H1 (cell line): Measurements from ENCODE around the gene DNAJB12. TPM values are rescaled to one million over a fixed set of nuclear protein-coding genes. Genes with fewer than 3 reads are reported as not detected.

Experiments
- CTCF ChIA-PET: fragments of 300-600 bp; sonication (Branson Sonifier 250); formaldehyde crosslinking; loops from one replicate; lab custom pipeline; 2021; ENCODE audit not compliant: partially characterized antibody; lab: Charles Lee
- POLR2A ChIA-PET: fragments of 300-600 bp; sonication (Branson Sonifier 250); formaldehyde crosslinking; loops from one replicate; lab custom pipeline; 2021; ENCODE audit warnings: inconsistent platforms; ENCODE audit not compliant: partially characterized antibody; lab: Charles Lee
- DNase-seq, 2 experiments: peaks; one replicate each; pipeline versions ENCODE4 v3.0.0 to v3.0.0-alpha.2; 2010 to 2022; ENCODE audit warnings: low spot score in 2 of 2, low read depth in 1 of 2, mixed read lengths in 1 of 2
- FAIRE-seq: peaks from 2 replicates; lab custom pipeline; 2011; peaks lifted over from hg19 to GRCh38; lab: Jason Lieb, UNC
- H2AFZ ChIP-seq: 2 replicates; pipeline ENCODE4 v1.8.1; 2012; ENCODE audit warnings: low read length, inconsistent platforms
- H2AK5ac ChIP-seq: 2 replicates; pipeline ENCODE4 v1.6.1; 2013; ENCODE audit warnings: low read depth, low read length
- H2BK120ac ChIP-seq: replicated peaks from 2 replicates; pipeline ENCODE3; 2013; ENCODE audit warnings: low read depth, low read length, inconsistent platforms
- H2BK12ac ChIP-seq: 2 replicates; pipeline ENCODE4 v1.6.1; 2013; ENCODE audit warnings: low read depth, low read length
- H2BK15ac ChIP-seq: 2 replicates; pipeline ENCODE4 v1.6.1; 2013; ENCODE audit warnings: low read length
- H2BK20ac ChIP-seq: 2 replicates; pipeline ENCODE4 v1.6.1; 2013; ENCODE audit warnings: low read length
- H2BK5ac ChIP-seq: 2 replicates; pipeline ENCODE4 v1.6.1; 2013; ENCODE audit warnings: low read depth, low read length
- H3K14ac ChIP-seq: 2 replicates; pipeline ENCODE4 v1.6.1; 2013; ENCODE audit warnings: inconsistent platforms; ENCODE audit not compliant: insufficient read length
- H3K18ac ChIP-seq: 2 replicates; pipeline ENCODE4 v1.6.1; 2013; ENCODE audit warnings: low read length; ENCODE audit errors: extremely low read depth
- H3K23ac ChIP-seq: 2 replicates; pipeline ENCODE4 v1.6.1; 2013; ENCODE audit warnings: inconsistent platforms; ENCODE audit not compliant: insufficient read length
- H3K23me2 ChIP-seq: 2 replicates; pipeline ENCODE4 v1.6.1; 2013; ENCODE audit warnings: low read depth, low read length
- H3K27ac ChIP-seq: 2 replicates; pipeline ENCODE4 v1.6.1; 2011; ENCODE audit warnings: low read depth, low read length, inconsistent platforms
- H3K27me3 ChIP-seq, 4 experiments: replicated peaks in 1 of 4; 1 replicate in 1 of 4; 2 replicates in 3 of 4; pipeline versions ENCODE4 v1.6.1 to v1.8.1; 2011 to 2013; ENCODE audit warnings: low read length in 3 of 4, mild to moderate bottlenecking in 3 of 4, inconsistent platforms in 2 of 4, mixed read lengths in 2 of 4, moderate library complexity in 1 of 4; ENCODE audit not compliant: control insufficient read depth in 3 of 4, insufficient read depth in 3 of 4; ENCODE audit errors: extremely low read depth in 1 of 4
- H3K36me3 ChIP-seq, 4 experiments: 2 replicates each; pipeline versions ENCODE4 v1.6.1 to v1.8.1; 2011 to 2013; ENCODE audit warnings: mild to moderate bottlenecking in 4 of 4, low read length in 3 of 4, moderate library complexity in 2 of 4, control low read depth in 1 of 4, inconsistent platforms in 1 of 4; ENCODE audit not compliant: insufficient read depth in 4 of 4, control insufficient read depth in 2 of 4
- H3K4ac ChIP-seq: replicated peaks from 2 replicates; pipeline ENCODE3; 2013; ENCODE audit warnings: low read length, low read depth, mixed read lengths, inconsistent platforms; ENCODE audit not compliant: insufficient read length
- H3K4me1 ChIP-seq, 4 experiments: replicated peaks in 1 of 4; 1 replicate in 1 of 4; 2 replicates in 3 of 4; pipeline versions ENCODE4 v1.6.1 to v1.8.1; 2011 to 2013; ENCODE audit warnings: low read length in 3 of 4, inconsistent platforms in 2 of 4, mixed read lengths in 1 of 4; ENCODE audit not compliant: insufficient read depth in 4 of 4, control insufficient read depth in 3 of 4
- H3K4me2 ChIP-seq, 2 experiments: 2 replicates each; pipeline versions ENCODE4 v1.6.1 to v1.8.1; 2011 to 2013; ENCODE audit warnings: low read depth in 2 of 2, low read length in 2 of 2, control low read depth in 1 of 2, inconsistent platforms in 1 of 2, mild to moderate bottlenecking in 1 of 2; ENCODE audit not compliant: insufficient read depth in 1 of 2
- H3K4me3 ChIP-seq, 4 experiments: fragments of 200-600, 300-600 bp in 1 of 4; sonication (generic), shearing (Covaris generic), sonication (Bioruptor Twin) in 1 of 4; 2 replicates each; pipeline versions ENCODE4 v1.5.1 to v1.8.1; 2011 to 2016; ENCODE audit warnings: low read length in 4 of 4, low read depth in 3 of 4, control low read depth in 2 of 4, inconsistent platforms in 2 of 4, mild to moderate bottlenecking in 2 of 4, mixed read lengths in 1 of 4, moderate library complexity in 1 of 4; ENCODE audit not compliant: insufficient read depth in 2 of 4; ENCODE audit errors: extremely low read depth in 1 of 4
- H3K56ac ChIP-seq: replicated peaks from 2 replicates; pipeline ENCODE3; 2013; ENCODE audit warnings: low read depth, mild to moderate bottlenecking, mixed read lengths, low read length, inconsistent platforms; ENCODE audit not compliant: insufficient read length
- H3K79me1 ChIP-seq: 2 replicates; pipeline ENCODE4 v1.6.1; 2013; ENCODE audit warnings: low read depth, low read length, control low read depth
- H3K79me2 ChIP-seq, 2 experiments: 2 replicates each; pipeline versions ENCODE4 v1.6.1 to v1.8.1; 2012 to 2013; ENCODE audit warnings: low read length in 2 of 2, mild to moderate bottlenecking in 2 of 2, inconsistent platforms in 1 of 2; ENCODE audit not compliant: insufficient read depth in 2 of 2, control insufficient read depth in 1 of 2
- H3K9ac ChIP-seq, 4 experiments: replicated peaks in 1 of 4; 1 replicate in 1 of 4; 2 replicates in 3 of 4; pipeline versions ENCODE4 v1.6.1 to v1.8.1; 2011 to 2013; ENCODE audit warnings: low read depth in 3 of 4, low read length in 3 of 4, control low read depth in 2 of 4, mild to moderate bottlenecking in 2 of 4, moderate library complexity in 2 of 4, inconsistent platforms in 1 of 4; ENCODE audit errors: extremely low read depth in 1 of 4
- H3K9me3 ChIP-seq, 2 experiments: 2 replicates each; pipeline versions ENCODE4 v1.6.1 to v1.8.1; 2012 to 2013; ENCODE audit warnings: mild to moderate bottlenecking in 2 of 2, moderate library complexity in 2 of 2, control low read depth in 1 of 2, inconsistent platforms in 1 of 2, low read depth in 1 of 2, low read length in 1 of 2, mixed read lengths in 1 of 2; ENCODE audit not compliant: insufficient read depth in 2 of 2
- H4K20me1 ChIP-seq, 2 experiments: replicated peaks in 1 of 2; 2 replicates each; pipeline versions ENCODE3 to v1.8.1; 2011 to 2013; ENCODE audit warnings: inconsistent platforms in 2 of 2, low read length in 2 of 2, mild to moderate bottlenecking in 1 of 2; ENCODE audit not compliant: insufficient read depth in 2 of 2, control insufficient read depth in 1 of 2
- H4K5ac ChIP-seq: 2 replicates; pipeline ENCODE4 v1.6.1; 2013; ENCODE audit warnings: low read length, low read depth, mixed read lengths, inconsistent platforms; ENCODE audit not compliant: insufficient read length
- H4K8ac ChIP-seq: 2 replicates; pipeline ENCODE4 v1.8.0; 2013; ENCODE audit warnings: mild to moderate bottlenecking, moderate library complexity, low read length, inconsistent platforms; ENCODE audit not compliant: insufficient read depth; ENCODE audit errors: extremely low read depth
- H4K91ac ChIP-seq: replicated peaks from 2 replicates; pipeline ENCODE3; 2013; ENCODE audit warnings: low read length, mixed read lengths, inconsistent platforms; ENCODE audit not compliant: insufficient read length
- ASH2L ChIP-seq: fragments of 200-600, 300-600 bp; sonication (generic); IDR thresholded peaks from one replicate; pipeline ENCODE4 v1.7.1; 2017; ENCODE audit warnings: low read length
- BCL11A ChIP-seq, 2 experiments: IDR thresholded peaks; one replicate each; pipeline ENCODE4 v1.6.1; 2011; ENCODE audit warnings: low read depth in 2 of 2, low read length in 2 of 2, mild to moderate bottlenecking in 2 of 2
- BRCA1 ChIP-seq: IDR thresholded peaks from 2 replicates; pipeline ENCODE4 v1.6.1; 2012; ENCODE audit warnings: low read depth, low read length, improper control_type of control experiment
- CHD2 ChIP-seq: IDR thresholded peaks from 2 replicates; pipeline ENCODE4 v1.6.1; 2012; ENCODE audit warnings: low read length, improper control_type of control experiment
- EGR1 ChIP-seq: IDR thresholded peaks from 2 replicates; pipeline ENCODE4 v1.6.1; 2011; ENCODE audit warnings: low read depth, low read length, borderline replicate concordance
- EP300 ChIP-seq, 2 experiments: IDR thresholded peaks; 1 replicate in 1 of 2; 2 replicates in 1 of 2; pipeline ENCODE4 v1.6.1; 2011 to 2012; ENCODE audit warnings: low read depth in 2 of 2, low read length in 2 of 2, mild to moderate bottlenecking in 2 of 2, borderline replicate concordance in 1 of 2, inconsistent platforms in 1 of 2, moderate library complexity in 1 of 2
- GABPA ChIP-seq: IDR thresholded peaks from 2 replicates; pipeline ENCODE4 v1.6.1; 2011; ENCODE audit warnings: mild to moderate bottlenecking, low read length, moderate library complexity, borderline replicate concordance; ENCODE audit not compliant: insufficient read depth
- HDAC2 ChIP-seq, 2 experiments: fragments of 300-600 bp in 1 of 2; sonication (generic) in 1 of 2; IDR thresholded peaks; 2 replicates each; pipeline ENCODE4 v1.6.1; 2011 to 2012; ENCODE audit warnings: low read depth in 2 of 2, low read length in 2 of 2, mild to moderate bottlenecking in 2 of 2, moderate library complexity in 2 of 2, borderline replicate concordance in 1 of 2, inconsistent platforms in 1 of 2
- MAX ChIP-seq: IDR thresholded peaks from 2 replicates; pipeline ENCODE4 v1.6.1; 2012; ENCODE audit warnings: inconsistent platforms
- NRF1 ChIP-seq: IDR thresholded peaks from 2 replicates; pipeline ENCODE4 v1.6.1; 2011; ENCODE audit warnings: mild to moderate bottlenecking, low read depth, low read length, improper control_type of control experiment
- PHF8 ChIP-seq: fragments of 200-600 bp; sonication (generic); conservative IDR thresholded peaks from 2 replicates; pipeline ENCODE4 v1.7.1; 2012; ENCODE audit warnings: low read depth, mild to moderate bottlenecking, inconsistent platforms, low read length, moderate library complexity
- POLR2AphosphoS5 ChIP-seq: IDR thresholded peaks from 2 replicates; pipeline ENCODE4 v1.6.1; 2011; ENCODE audit warnings: low read depth, low read length
- SIRT6 ChIP-seq: IDR thresholded peaks from one replicate; pipeline ENCODE4 v1.7.1; 2012; ENCODE audit warnings: low read length, inconsistent platforms
- SP1 ChIP-seq: IDR thresholded peaks from 2 replicates; pipeline ENCODE4 v1.6.1; 2011; ENCODE audit warnings: low read depth, low read length
- TEAD4 ChIP-seq: IDR thresholded peaks from 2 replicates; pipeline ENCODE4 v1.6.1; 2012; ENCODE audit warnings: low read depth, low read length, inconsistent platforms, mixed read lengths
- WGBS, 2 experiments: shearing (Covaris generic) in 1 of 2; methylation state at CpG; one replicate each; pipeline versions ENCODE4 v1.1.6 to v1.1.7; 2013 to 2015; ENCODE audit warnings: low lambda C conversion rate in 2 of 2, mixed read lengths in 2 of 2, inconsistent platforms in 1 of 2, low coverage in 1 of 2, missing lambda C conversion rate in 1 of 2; ENCODE audit not compliant: insufficient replicate concordance in 2 of 2, insufficient coverage in 1 of 2, insufficient read length in 1 of 2; ENCODE audit errors: extremely low coverage in 1 of 2, missing lambda C conversion rate in 1 of 2; 5-methylcytosine and 5-hydroxymethylcytosine counted together
- polyA plus RNA-seq, 7 experiments: library from polyadenylated mRNA; depleted of rRNA in 3 of 7; stranded (reverse) in 5 of 7; unstranded in 2 of 7; fragments of >200 nt in 5 of 7; fragments of 200-250 nt in 2 of 7; gene quantifications; 1 replicate in 5 of 7; 2 replicates in 1 of 7; 4 replicates in 1 of 7; pipeline versions ENCODE4 v1.2.1 to v1.2.3, GENCODE V29; 2011 to 2013; ENCODE audit warnings: missing spikeins in 2 of 7, mixed read lengths in 2 of 7
- total RNA-seq: library from RNA; stranded (reverse); fragmentation: NEBNext Ultra II Directional; extraction: Animal tissue kit (Norgen Biotek cat#: 25700); gene quantifications from 2 replicates; pipeline ENCODE4 v1.2.1, GENCODE V29; 2021

Gene DNAJB12
- total and polyA plus RNA-seq, 2 of the 8 experiments (the other 6 are each of a cell fraction or from before 2014, with no cell fraction given) = 10.8 to 20.5 TPM

GRCh38 chr10:72379062-72379461 is 24.3 kb upstream of the DNAJB12 start:
- no peak overlapping the region for H3K4me3 ChIP-seq
- no peaks in the 10 kb centered on the region for H3K23me2 ChIP-seq
- H2AFZ ChIP-seq = no peak overlapping the region
- H4K91ac ChIP-seq = no peak overlapping the region
- no peak overlapping the region for H3K56ac ChIP-seq
- H2AK5ac ChIP-seq = no peak overlapping the region
- no peak overlapping the region for H3K4me2 ChIP-seq
- no peaks in the 10 kb centered on the region for H3K9me3 ChIP-seq
- no peak overlapping the region for H4K5ac ChIP-seq
- H3K36me3 ChIP-seq = no peaks in the 10 kb centered on the region
- CTCF ChIA-PET = interaction anchor here (1.9 kb wide), 1 partner anchor 455 kb away, joined by 4 read pairs; no protein-coding TSS in a partner anchor
- H3K27me3 ChIP-seq = no peaks in the 10 kb centered on the region
- H3K23ac ChIP-seq = no peak overlapping the region
- no peak overlapping the region for H2BK15ac ChIP-seq
- DNase-seq (no peak), FAIRE-seq (no peak)
- H3K9ac ChIP-seq = no peak overlapping the region
- H3K79me1 ChIP-seq = no peaks in the 10 kb centered on the region; the same call in 1 of the 2 replicates
- H3K27ac ChIP-seq = no peak overlapping the region
- H3K4me1 ChIP-seq = peaks cover 0 to 6% (median 0%) of the 10 kb centered on the region in 4 experiments; a peak in 1 of 7 replicates
- H3K14ac ChIP-seq = no peak overlapping the region
- no peak overlapping the region for H3K18ac ChIP-seq
- no peaks in the 10 kb centered on the region for H4K20me1 ChIP-seq
- 87% methylated on average over 2 of the region's 2 CpGs; no CpG with 5 or more reads in 1 of the 2 experiments for WGBS, 2 experiments
- H3K79me2 ChIP-seq = no peaks in the 10 kb centered on the region
- H4K8ac ChIP-seq = no peak overlapping the region
- no peak overlapping the region; the same call in 1 of the 2 replicates for H2BK20ac ChIP-seq
- no peak overlapping the region for H2BK12ac ChIP-seq
- no peak overlapping the region for H2BK120ac ChIP-seq
- POLR2A ChIA-PET = no interaction called here
- H2BK5ac ChIP-seq = no peak overlapping the region
- no peak overlapping the region for H3K4ac ChIP-seq
- TF ChIP-seq POLR2AphosphoS5 = no peak
- no peak for TF ChIP-seq PHF8
- TF ChIP-seq EP300 (IDR thresholded peaks at IDR 0.05; ENCODE audit: borderline replicate concordance in 1 of 2, low read depth in 2 of 2, low read length in 2 of 2) = no peak
- TF ChIP-seq GABPA = no peak
- TF ChIP-seq TEAD4 = no peak
- no peak for TF ChIP-seq EGR1
- no peak for TF ChIP-seq SIRT6
- TF ChIP-seq HDAC2 (IDR thresholded peaks at IDR 0.05; ENCODE audit: borderline replicate concordance in 1 of 2, low read depth in 2 of 2, low read length in 2 of 2) = no peak
- no peak for TF ChIP-seq SP1
- TF ChIP-seq BRCA1 = no peak
- no peak for TF ChIP-seq CHD2
- no peak for TF ChIP-seq NRF1
- no peak for TF ChIP-seq BCL11A (IDR thresholded peaks at IDR 0.05; ENCODE audit: low read depth in 2 of 2, low read length in 2 of 2)
- no peak for TF ChIP-seq ASH2L
- no peak for TF ChIP-seq MAX
